SK-N-SH (cell line): Measurements from ENCODE around the gene UTF1.

Experiments
- CTCF ChIP-seq: fragments of 200-600 bp; sonication (generic); IDR thresholded peaks from 2 replicates; pipeline ENCODE4 v1.6.1; 2017; ENCODE audit warnings: antibody characterized with exemption, mild to moderate bottlenecking, moderate library complexity
- EP300 ChIP-seq, 2 experiments: IDR thresholded peaks; 2 replicates each; pipeline versions ENCODE4 v1.4.0 to v1.6.1; 2012; ENCODE audit warnings: borderline replicate concordance in 1 of 2, low read depth in 1 of 2, low read length in 1 of 2
- EZH2phosphoT487 ChIP-seq: fragments of 200-600 bp; sonication (generic); IDR thresholded peaks from 2 replicates; pipeline ENCODE4 v1.6.1; 2017; ENCODE audit warnings: low read depth, mixed run types, mild to moderate bottlenecking, antibody characterized with exemption, moderate library complexity, borderline replicate concordance
- FOSL2 ChIP-seq: IDR thresholded peaks from 2 replicates; pipeline ENCODE4 v1.4.0; 2012; ENCODE audit warnings: low read depth, mild to moderate bottlenecking, moderate library complexity, borderline replicate concordance
- FOXJ3 ChIP-seq: sonication (generic); formaldehyde crosslinking; IDR thresholded peaks from 2 replicates; pipeline ENCODE4 v1.5.1; 2020; ENCODE audit warnings: mild to moderate bottlenecking, missing genetic modification reagents
- GABPA ChIP-seq: IDR thresholded peaks from 2 replicates; pipeline ENCODE4 v1.4.0; 2012; ENCODE audit warnings: low read depth, mild to moderate bottlenecking
- GATA2 ChIP-seq: sonication (generic); formaldehyde crosslinking; IDR thresholded peaks from 2 replicates; pipeline ENCODE4 v1.5.0; 2020; ENCODE audit warnings: mild to moderate bottlenecking, missing genetic modification reagents
- MXI1 ChIP-seq: IDR thresholded peaks from 2 replicates; pipeline ENCODE4 v1.6.1; 2012; ENCODE audit warnings: mild to moderate bottlenecking, low read depth, low read length, improper control_type of control experiment
- NFIC ChIP-seq: IDR thresholded peaks from 2 replicates; pipeline ENCODE4 v1.4.0; 2012; ENCODE audit warnings: borderline replicate concordance
- REST ChIP-seq: IDR thresholded peaks from 2 replicates; pipeline ENCODE4 v1.6.1; 2012; ENCODE audit warnings: mild to moderate bottlenecking, low read depth, low read length, moderate library complexity
- TCF12 ChIP-seq: IDR thresholded peaks from 2 replicates; pipeline ENCODE4 v1.4.0; 2012
- USF1 ChIP-seq: IDR thresholded peaks from 2 replicates; pipeline ENCODE4 v1.4.0; 2012; ENCODE audit warnings: low read depth, borderline replicate concordance
- ZBTB33 ChIP-seq: IDR thresholded peaks from 2 replicates; pipeline ENCODE4 v1.4.0; 2012; ENCODE audit warnings: low read depth, borderline replicate concordance

GRCh38 chr10:133238466-133238804 is 8.4 kb downstream of the UTF1 start:
- no peak for TF ChIP-seq EP300 (IDR thresholded peaks at IDR 0.05; ENCODE audit: borderline replicate concordance in 1 of 2, low read depth in 1 of 2, low read length in 1 of 2)
- no peak for TF ChIP-seq CTCF
- no peak for TF ChIP-seq GATA2
- no peak for TF ChIP-seq FOXJ3
- no peak for TF ChIP-seq TCF12
- TF ChIP-seq USF1, result no peak
- TF ChIP-seq ZBTB33, result no peak
- TF ChIP-seq REST, result no peak
- TF ChIP-seq MXI1, result no peak
- no peak for TF ChIP-seq NFIC
- TF ChIP-seq FOSL2, result no peak
- no peak for TF ChIP-seq EZH2phosphoT487
- no peak for TF ChIP-seq GABPA
